MCF 10A (cell line): ENCODE data around the gene APBB2. TPM values are rescaled to one million over a fixed set of nuclear protein-coding genes. Genes with fewer than 3 reads are reported as not detected.

ENCODE experiments used
- BruUV-seq: library from RNA; stranded (reverse); fragments of 400-500 nt; replicated peaks from 2 replicates; lab custom pipeline; 2021; lab: Mats Ljungman, UMichigan
- CTCF ChIA-PET: fragments of 300-600 bp; sonication (Branson Sonifier 250); formaldehyde crosslinking; extraction: SDS; loops from one replicate; lab custom pipeline; 2021; ENCODE audit warnings: antibody characterized with exemption, inconsistent platforms; lab: Yijun Ruan, JAX
- POLR2A ChIA-PET: fragments of 300-600, 350-650 bp; sonication (Branson Sonifier 250); formaldehyde crosslinking; extraction: SDS; loops from one replicate; lab custom pipeline; 2020; ENCODE audit warnings: antibody characterized with exemption, inconsistent platforms; lab: Yijun Ruan, JAX
- DNase-seq: peaks from one replicate; pipeline ENCODE4 v3.0.0-alpha.2; 2018; ENCODE audit not compliant: unreplicated experiment
- H3K27ac Mint-ChIP-seq: one replicate; pipeline ENCODE4 v1.8.0; 2022; ENCODE audit warnings: mild to moderate bottlenecking, low read depth, mixed read lengths; ENCODE audit not compliant: unreplicated experiment
- H3K27me3 Mint-ChIP-seq: one replicate; pipeline ENCODE4 v1.8.0; 2022; ENCODE audit warnings: mixed read lengths; ENCODE audit not compliant: insufficient read depth, unreplicated experiment
- H3K36me3 Mint-ChIP-seq: one replicate; pipeline ENCODE4 v1.8.0; 2022; ENCODE audit warnings: mild to moderate bottlenecking, moderate library complexity, mixed read lengths; ENCODE audit not compliant: insufficient read depth, unreplicated experiment
- H3K4me1 Mint-ChIP-seq: one replicate; pipeline ENCODE4 v1.8.0; 2022; ENCODE audit warnings: mixed read lengths; ENCODE audit not compliant: insufficient read depth, unreplicated experiment
- H3K4me3 Mint-ChIP-seq: one replicate; pipeline ENCODE4 v1.8.0; 2022; ENCODE audit warnings: mild to moderate bottlenecking, moderate library complexity, mixed read lengths; ENCODE audit not compliant: unreplicated experiment
- H3K9me3 Mint-ChIP-seq: one replicate; pipeline ENCODE4 v1.8.0; 2022; ENCODE audit warnings: mixed read lengths; ENCODE audit not compliant: unreplicated experiment
- CTCF ChIP-seq: fragments of 200-600 bp; IDR thresholded peaks from one replicate; pipeline ENCODE4 v1.8.0; 2022; ENCODE audit warnings: antibody characterized with exemption, mild to moderate bottlenecking; ENCODE audit not compliant: unreplicated experiment
- intact Hi-C: fragments of 100-400 bp; cut with micrococcal nuclease; formaldehyde crosslinking; loops from 2 replicates; pipeline ENCODE4 v1.14.1; 2022
- total RNA-seq: library from RNA; stranded (reverse); gene quantifications from 2 replicates; pipeline ENCODE4 v1.2.3, GENCODE V29; 2022

APBB2 gene
- total RNA-seq, 1 experiment from 2014 or later, result 201 TPM

DNA sequence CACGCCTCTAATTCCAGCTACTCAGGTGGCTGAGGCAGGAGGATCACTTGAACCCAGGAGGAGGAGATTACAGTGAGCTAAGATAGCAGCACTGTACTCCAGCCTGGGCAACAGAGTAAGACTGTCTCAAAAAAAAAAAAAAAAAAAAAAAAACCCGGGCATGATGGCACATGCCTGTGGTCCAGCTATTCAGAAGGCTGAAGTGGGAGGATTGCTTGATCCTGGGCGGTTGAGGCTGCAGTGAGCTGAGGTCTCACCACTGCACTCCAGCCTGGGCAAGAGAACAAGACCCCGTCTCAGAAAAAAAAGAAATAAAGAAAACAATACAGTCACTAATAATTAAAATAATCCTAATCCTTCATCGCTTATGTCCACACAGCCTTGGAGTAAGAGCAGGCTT is 68.1 kb downstream of the APBB2 start:
- BruUV-seq, result no TSS peak
- intact Hi-C loops, result loop anchor here (10.0 kb wide), 1 partner anchor 221 kb away; no protein-coding TSS in a partner anchor
- ChIA-PET POLR2A (interaction anchor here (0.6 to 20.2 kb wide), 8 partner anchors 11 to 73 kb away, joined by 3 to 462 read pairs (median 4); no protein-coding TSS in a partner anchor), CTCF (interaction anchor here (0.8 to 2.1 kb wide), 3 partner anchors 9 to 28 kb away, joined by 3 to 9 read pairs (median 4); no protein-coding TSS in a partner anchor)
- Mint-ChIP-seq H3K36me3 (peaks cover 32% of the 10 kb centered on the region), H3K27me3 (no peaks in the 10 kb centered on the region), H3K4me1 (peaks cover 71% of the 10 kb centered on the region), H3K27ac (peak overlapping the region; percentile 93), H3K9me3 (no peaks in the 10 kb centered on the region), H3K4me3 (no peak overlapping the region)
- no peak for DNase-seq
- TF ChIP-seq CTCF, result no peak

DNA sequence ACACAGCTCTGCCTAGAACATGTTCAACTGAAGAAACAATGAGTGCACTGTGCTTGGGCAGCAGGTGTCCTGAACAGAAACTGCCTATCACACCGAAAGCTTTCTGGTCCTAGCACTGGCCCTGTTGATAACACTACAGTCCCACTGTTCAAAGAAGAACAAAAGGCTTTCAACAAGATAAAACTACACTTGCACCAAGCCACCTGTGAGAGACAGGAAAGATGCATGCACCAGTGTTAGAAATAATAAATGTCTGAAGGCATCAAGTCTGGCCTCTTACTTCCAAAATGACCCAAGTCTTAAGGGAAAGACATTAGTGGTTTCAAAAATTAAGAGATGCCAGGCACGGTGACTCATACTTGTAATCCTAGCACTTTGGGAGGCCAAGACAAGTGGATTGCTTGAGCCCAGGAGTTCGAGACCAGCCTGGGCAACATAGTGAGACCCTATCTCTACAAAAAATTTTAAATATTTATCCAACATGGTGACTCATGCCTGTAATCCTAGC is 68.7 kb downstream of the APBB2 start:
- ChIA-PET CTCF (interaction anchor here (0.8 to 2.1 kb wide), 5 partner anchors 10 to 66 kb away, joined by 3 to 9 read pairs (median 3); no protein-coding TSS in a partner anchor), POLR2A (interaction anchor here (0.6 to 20.2 kb wide), 6 partner anchors 11 to 67 kb away, joined by 3 to 462 read pairs (median 85); partner anchors contain the start of gene APBB2)
- H3K4me3 Mint-ChIP-seq, result no peak overlapping the region
- TF ChIP-seq CTCF, result no peak
- H3K9me3 Mint-ChIP-seq, result no peaks in the 10 kb centered on the region
- H3K27ac Mint-ChIP-seq, result peak overlapping the region; percentile 93
- intact Hi-C loops, result loop anchor here (10.0 kb wide), 1 partner anchor 221 kb away; no protein-coding TSS in a partner anchor
- H3K27me3 Mint-ChIP-seq, result no peaks in the 10 kb centered on the region
- peaks cover 37% of the 10 kb centered on the region for H3K36me3 Mint-ChIP-seq
- H3K4me1 Mint-ChIP-seq, result peaks cover 70% of the 10 kb centered on the region
- no peak for DNase-seq
- no TSS peak for BruUV-seq

- peaks cover 68% of the 10 kb centered on the region for H3K4me1 Mint-ChIP-seq
- no TSS peak for BruUV-seq
- no peak for TF ChIP-seq CTCF
- intact Hi-C loops, result loop anchor here (5.0 to 10.0 kb wide), 2 partner anchors 153 to 220 kb away; no protein-coding TSS in a partner anchor
- no peaks in the 10 kb centered on the region for H3K9me3 Mint-ChIP-seq
- peaks cover 29% of the 10 kb centered on the region for H3K36me3 Mint-ChIP-seq
- POLR2A ChIA-PET, result interaction anchor here (1.0 to 20.2 kb wide), 10 partner anchors 11 to 68 kb away, joined by 3 to 462 read pairs (median 16); partner anchors contain the start of gene APBB2
- peak; percentile 69 for DNase-seq
- no peak overlapping the region for H3K4me3 Mint-ChIP-seq
- CTCF ChIA-PET, result interaction anchor here (1.1 to 1.5 kb wide), 5 partner anchors 11 to 72 kb away, joined by 3 to 7 read pairs (median 3); no protein-coding TSS in a partner anchor
- H3K27me3 Mint-ChIP-seq, result no peaks in the 10 kb centered on the region
- H3K27ac Mint-ChIP-seq, result peak overlapping the region; percentile 93
Measured at GRCh38 chr4:41144812-41145211, 69.5 kb downstream of the APBB2 start.

DNA sequence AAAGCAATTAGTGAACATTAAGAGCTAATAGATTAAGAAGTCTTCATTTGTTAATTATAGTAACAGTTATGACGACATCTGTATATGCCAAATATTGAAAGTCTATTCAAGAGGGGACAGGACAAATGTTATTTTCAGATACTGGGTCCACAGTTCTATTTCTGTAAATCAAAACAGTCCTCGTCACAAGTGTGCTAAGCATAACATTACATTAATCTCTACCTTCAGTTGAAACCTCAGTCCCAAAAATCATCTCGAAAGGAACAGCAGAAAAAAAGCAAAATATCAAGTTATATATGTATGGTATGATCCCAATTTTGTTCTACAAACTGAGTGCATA is 70.3 kb downstream of the APBB2 start:
- Mint-ChIP-seq H3K4me3 (peak overlapping the region; percentile 56), H3K4me1 (peaks cover 60% of the 10 kb centered on the region), H3K36me3 (peaks cover 26% of the 10 kb centered on the region), H3K9me3 (no peaks in the 10 kb centered on the region), H3K27me3 (no peaks in the 10 kb centered on the region), H3K27ac (peak overlapping the region; percentile 93)
- BruUV-seq, result no TSS peak
- ChIA-PET POLR2A (interaction anchor here (0.8 to 20.2 kb wide), 22 partner anchors 11 to 1087 kb away, joined by 3 to 462 read pairs (median 6); partner anchors contain the start of genes APBB2 and N4BP2), CTCF (interaction anchor here (0.7 to 1.5 kb wide), 6 partner anchors 12 to 142 kb away, joined by 3 to 7 read pairs (median 4); no protein-coding TSS in a partner anchor)
- intact Hi-C loops, result loop anchor here (5.0 to 10.0 kb wide), 2 partner anchors 152 to 219 kb away; no protein-coding TSS in a partner anchor
- no peak for TF ChIP-seq CTCF
- DNase-seq, result no peak
